Measurements from ENCODE around the gene APP. TPM values are rescaled to one million over a fixed set of nuclear protein-coding genes. Genes with fewer than 3 reads are reported as not detected.
A peak's percentile ranks its signal among the peaks of the same experiment; 100 is the strongest.

The APP gene
- total RNA-seq, 1 experiment from 2014 or later: 224 TPM

DNA sequence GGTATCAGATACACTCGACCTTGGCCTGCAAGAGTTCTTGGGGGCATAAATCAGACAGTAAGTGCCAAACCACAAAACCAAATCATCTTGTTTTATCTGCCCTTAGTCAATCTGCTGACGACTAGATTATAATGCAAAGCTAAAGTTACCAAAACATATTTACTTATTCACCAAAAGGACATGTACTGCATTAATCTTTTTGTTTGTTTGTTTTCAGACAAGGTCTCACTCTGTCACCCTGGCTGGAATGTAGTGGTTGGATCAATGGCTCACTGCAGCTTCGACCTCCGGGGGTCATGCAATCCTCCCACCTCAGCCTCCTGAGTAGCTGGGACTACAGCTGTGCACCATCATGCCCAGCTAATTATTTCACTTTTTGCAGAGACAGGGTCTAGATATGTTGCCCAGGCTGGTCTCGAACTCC, 114.7 kb downstream of the APP start:
- H3K79me2 ChIP-seq (ENCODE audit: low read depth): 0 out of 2 replicates have a peak, but pooled peaks cover 12% of the 10 kb centered on the region
- BruUV-seq (replicated peaks): no TSS peak
- intact Hi-C loops (cut with micrococcal nuclease; ENCODE audit: unreplicated experiment): no loop called here
- no peaks in the 10 kb centered on the region for H3K4me1 ChIP-seq (replicated peaks; ENCODE audit: insufficient read depth)
- no peaks in the 10 kb centered on the region for H3K27me3 ChIP-seq (ENCODE audit: insufficient read depth, low read depth)
- H3K36me3 ChIP-seq (ENCODE audit: low read depth): no peaks in the 10 kb centered on the region
- H3K9me2 ChIP-seq (ENCODE audit: insufficient read depth): no peaks in the 10 kb centered on the region
- no peaks in the 10 kb centered on the region for H3K9me3 ChIP-seq (ENCODE audit: insufficient read depth, low read depth)
- H2AFZ ChIP-seq: no peak overlapping the region
- no peak overlapping the region for H3K4me3 ChIP-seq
- ChIA-PET CTCF (no interaction called here), POLR2A (ENCODE audit: unreplicated experiment) (no interaction called here)
- H3K4me2 ChIP-seq: no peak overlapping the region
- DNase-seq: peak in 1 of 2 experiments; percentile 35
- no peak overlapping the region for H3K27ac ChIP-seq
- H4K20me1 ChIP-seq (ENCODE audit: insufficient read depth): no peaks in the 10 kb centered on the region
- TF ChIP-seq EZH2 (IDR thresholded peaks at IDR 0.05; ENCODE audit: low read depth): no peak
- TF ChIP-seq, protein P1, sequence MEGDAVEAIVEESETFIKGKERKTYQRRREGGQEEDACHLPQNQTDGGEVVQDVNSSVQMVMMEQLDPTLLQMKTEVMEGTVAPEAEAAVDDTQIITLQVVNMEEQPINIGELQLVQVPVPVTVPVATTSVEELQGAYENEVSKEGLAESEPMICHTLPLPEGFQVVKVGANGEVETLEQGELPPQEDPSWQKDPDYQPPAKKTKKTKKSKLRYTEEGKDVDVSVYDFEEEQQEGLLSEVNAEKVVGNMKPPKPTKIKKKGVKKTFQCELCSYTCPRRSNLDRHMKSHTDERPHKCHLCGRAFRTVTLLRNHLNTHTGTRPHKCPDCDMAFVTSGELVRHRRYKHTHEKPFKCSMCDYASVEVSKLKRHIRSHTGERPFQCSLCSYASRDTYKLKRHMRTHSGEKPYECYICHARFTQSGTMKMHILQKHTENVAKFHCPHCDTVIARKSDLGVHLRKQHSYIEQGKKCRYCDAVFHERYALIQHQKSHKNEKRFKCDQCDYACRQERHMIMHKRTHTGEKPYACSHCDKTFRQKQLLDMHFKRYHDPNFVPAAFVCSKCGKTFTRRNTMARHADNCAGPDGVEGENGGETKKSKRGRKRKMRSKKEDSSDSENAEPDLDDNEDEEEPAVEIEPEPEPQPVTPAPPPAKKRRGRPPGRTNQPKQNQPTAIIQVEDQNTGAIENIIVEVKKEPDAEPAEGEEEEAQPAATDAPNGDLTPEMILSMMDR (conservative IDR thresholded peaks at IDR 0.05): no peak
- no peaks in the 10 kb centered on the region for H3F3A ChIP-seq (ENCODE audit: insufficient read depth, low read depth)

DNA sequence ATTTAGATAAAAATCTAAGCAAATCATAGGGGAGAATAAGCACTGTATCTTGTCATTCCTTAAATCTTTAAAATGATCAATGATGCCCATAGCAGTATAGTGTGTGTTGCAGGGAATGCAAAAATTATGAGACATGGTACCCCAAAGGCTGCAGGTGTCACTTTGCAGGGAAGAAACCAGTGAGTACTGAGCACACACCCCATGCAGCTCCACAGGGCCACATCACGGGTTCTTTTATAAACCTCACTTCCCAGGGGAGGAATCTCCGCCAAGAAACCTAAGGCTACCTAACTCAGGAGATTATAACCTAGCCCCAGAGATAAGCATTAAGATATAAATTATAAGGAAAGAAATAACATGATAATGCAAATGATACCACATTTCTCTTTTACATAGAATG, 115.6 kb downstream of the APP start:
- no TSS peak for BruUV-seq (replicated peaks)
- no peak overlapping the region for H3K4me3 ChIP-seq
- 0 out of 2 replicates have a peak, but pooled peaks cover 7% of the 10 kb centered on the region for H3K79me2 ChIP-seq (ENCODE audit: low read depth)
- H3K9me3 ChIP-seq (ENCODE audit: insufficient read depth, low read depth): no peaks in the 10 kb centered on the region
- POLR2A ChIA-PET (ENCODE audit: unreplicated experiment): no interaction called here
- no peak overlapping the region for H3K27ac ChIP-seq
- H3K9me2 ChIP-seq (ENCODE audit: insufficient read depth): no peaks in the 10 kb centered on the region
- no peak overlapping the region for H2AFZ ChIP-seq
- H3K36me3 ChIP-seq (ENCODE audit: low read depth): no peaks in the 10 kb centered on the region
- intact Hi-C loops (cut with micrococcal nuclease; ENCODE audit: unreplicated experiment): no loop called here
- H3F3A ChIP-seq (ENCODE audit: insufficient read depth, low read depth): no peaks in the 10 kb centered on the region
- TF ChIP-seq, protein P1 (conservative IDR thresholded peaks at IDR 0.05): no peak
- no peak for TF ChIP-seq EZH2 (IDR thresholded peaks at IDR 0.05; ENCODE audit: low read depth)
- CTCF ChIA-PET: no interaction called here
- no peak for DNase-seq
- H3K4me2 ChIP-seq: no peak overlapping the region
- no peaks in the 10 kb centered on the region for H3K27me3 ChIP-seq (ENCODE audit: insufficient read depth, low read depth)
- H3K4me1 ChIP-seq (replicated peaks; ENCODE audit: insufficient read depth): no peaks in the 10 kb centered on the region
- no peaks in the 10 kb centered on the region for H4K20me1 ChIP-seq (ENCODE audit: insufficient read depth)

DNA sequence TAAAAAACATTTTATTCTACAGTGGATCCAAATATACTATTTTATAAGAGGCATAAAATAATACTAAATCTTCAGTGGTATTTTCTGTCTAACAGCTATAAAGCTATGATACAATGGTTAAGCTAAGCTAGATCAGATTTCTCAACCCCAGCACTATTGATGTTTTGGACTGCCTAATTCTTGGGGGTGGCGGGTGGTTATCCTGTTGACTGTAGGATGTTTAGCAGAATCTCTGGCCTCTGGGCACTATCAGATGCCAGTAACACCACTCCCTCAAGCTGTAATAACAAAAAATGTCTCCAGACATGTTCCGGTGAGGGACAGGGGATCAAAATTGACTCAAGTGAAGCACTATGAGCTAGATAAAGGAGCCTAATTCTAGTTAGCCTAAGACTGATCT, 118.5 kb downstream of the APP start:
- H3F3A ChIP-seq (ENCODE audit: insufficient read depth, low read depth): no peaks in the 10 kb centered on the region
- no peaks in the 10 kb centered on the region for H3K9me2 ChIP-seq (ENCODE audit: insufficient read depth)
- no peaks in the 10 kb centered on the region for H3K9me3 ChIP-seq (ENCODE audit: insufficient read depth, low read depth)
- intact Hi-C loops (cut with micrococcal nuclease; ENCODE audit: unreplicated experiment): no loop called here
- no peaks in the 10 kb centered on the region for H3K27me3 ChIP-seq (ENCODE audit: insufficient read depth, low read depth)
- TF ChIP-seq, protein P1 (conservative IDR thresholded peaks at IDR 0.05): no peak
- no peak for TF ChIP-seq EZH2 (IDR thresholded peaks at IDR 0.05; ENCODE audit: low read depth)
- no peaks in the 10 kb centered on the region for H4K20me1 ChIP-seq (ENCODE audit: insufficient read depth)
- H2AFZ ChIP-seq: no peak overlapping the region
- ChIA-PET POLR2A (ENCODE audit: unreplicated experiment) (no interaction called here), CTCF (no interaction called here)
- BruUV-seq (replicated peaks): no TSS peak
- DNase-seq: no peak
- H3K36me3 ChIP-seq (ENCODE audit: low read depth): no peaks in the 10 kb centered on the region
- no peaks in the 10 kb centered on the region for H3K4me1 ChIP-seq (replicated peaks; ENCODE audit: insufficient read depth)
- H3K4me3 ChIP-seq: no peak overlapping the region
- H3K4me2 ChIP-seq: no peak overlapping the region
- 0 out of 2 replicates have a peak, but pooled peaks cover 7% of the 10 kb centered on the region for H3K79me2 ChIP-seq (ENCODE audit: low read depth)
- no peak overlapping the region for H3K27ac ChIP-seq

Data from PC-9 (cell line).